Skeletal muscle tissue (tissue), 4 donors: Measurements from ENCODE around the gene ELMOD3. TPM values are rescaled to one million over a fixed set of nuclear protein-coding genes. Genes with fewer than 3 reads are reported as not detected.
A peak's percentile ranks its signal among the peaks of the same experiment; 100 is the strongest.
"Not testable (repeated sequence)": the region's sequence is repeated elsewhere in the genome, so short reads cannot be mapped to it uniquely, and the experiment has no call there.

Experiments
- H3K27ac ChIP-seq: one replicate; pipeline ENCODE4 v1.7.0; 2013; ENCODE audit warnings: mild to moderate bottlenecking, low read depth, low read length, inconsistent platforms
- H3K27me3 ChIP-seq, 3 donors: one replicate each; pipeline ENCODE4 v1.7.0; 2013; ENCODE audit warnings: low read length in 3 of 3; ENCODE audit not compliant: control insufficient read depth in 3 of 3, insufficient read depth in 3 of 3
- H3K36me3 ChIP-seq, 3 donors: one replicate each; pipeline ENCODE4 v1.7.0; 2013; ENCODE audit warnings: low read length in 3 of 3; ENCODE audit not compliant: control insufficient read depth in 3 of 3, insufficient read depth in 3 of 3
- H3K4me1 ChIP-seq, 3 donors: one replicate each; pipeline ENCODE4 v1.7.0; 2013; ENCODE audit warnings: low read length in 3 of 3, mild to moderate bottlenecking in 3 of 3; ENCODE audit not compliant: control insufficient read depth in 3 of 3, insufficient read depth in 3 of 3
- H3K4me3 ChIP-seq, 3 donors: one replicate each; pipeline ENCODE4 v1.7.0; 2013; ENCODE audit warnings: low read length in 3 of 3
- H3K9ac ChIP-seq, 3 donors: one replicate each; pipeline ENCODE4 v1.7.0; 2013; ENCODE audit warnings: low read length in 3 of 3, mild to moderate bottlenecking in 3 of 3, moderate library complexity in 2 of 3, low read depth in 1 of 3
- H3K9me3 ChIP-seq, 3 donors: one replicate each; pipeline ENCODE4 v1.7.0; 2013; ENCODE audit warnings: low read length in 3 of 3; ENCODE audit not compliant: control insufficient read depth in 3 of 3
- total RNA-seq: library from RNA; depleted of rRNA; stranded (reverse); fragments of >200 nt; gene quantifications from one replicate; pipeline ENCODE4 v1.2.3, GENCODE V29; 2014
- donor health status: Osteomylitis.

The ELMOD3 gene
- total RNA-seq = 8.9 TPM

GRCh38 chr2:85354286-85355072 lies at the start of gene ELMOD3, which contains the start of gene RETSAT:
ELMOD3 (plus strand) TSS chr2:85354769; CDS start chr2:85357199, 2,430 bp downstream.
RETSAT (minus strand) TSS chr2:85354528; CDS start chr2:85354507, 21 bp downstream.
- Histone ChIP-seq H3K4me3 (peak within 1 kb of the TSS; percentile 92 to 100 (median 100)), H3K27me3 (no peaks in the 10 kb centered on the region), H3K9ac (peak within 1 kb of the TSS; percentile 97 to 100 (median 98)), H3K9me3 (no peaks in the 10 kb centered on the region), H3K4me1 (peaks cover 29 to 42% (median 40%) of the 10 kb centered on the region in 3 donors), H3K27ac (peak within 1 kb of the TSS; percentile 83), H3K36me3 (peaks cover 37 to 45% (median 43%) of the 10 kb centered on the region in 3 donors)

- Histone ChIP-seq H3K4me3 (no peak overlapping the region), H3K9me3 (no peaks in the 10 kb centered on the region), H3K4me1 (peaks cover 5 to 13% (median 7%) of the 10 kb centered on the region in 3 donors), H3K36me3 (peaks cover 22 to 26% (median 24%) of the 10 kb centered on the region in 3 donors), H3K27me3 (no peaks in the 10 kb centered on the region), H3K27ac (no peak overlapping the region), H3K9ac (no peak overlapping the region)
Measured at GRCh38 chr2:85307527-85307897, 47.1 kb upstream of the ELMOD3 start.

DNA sequence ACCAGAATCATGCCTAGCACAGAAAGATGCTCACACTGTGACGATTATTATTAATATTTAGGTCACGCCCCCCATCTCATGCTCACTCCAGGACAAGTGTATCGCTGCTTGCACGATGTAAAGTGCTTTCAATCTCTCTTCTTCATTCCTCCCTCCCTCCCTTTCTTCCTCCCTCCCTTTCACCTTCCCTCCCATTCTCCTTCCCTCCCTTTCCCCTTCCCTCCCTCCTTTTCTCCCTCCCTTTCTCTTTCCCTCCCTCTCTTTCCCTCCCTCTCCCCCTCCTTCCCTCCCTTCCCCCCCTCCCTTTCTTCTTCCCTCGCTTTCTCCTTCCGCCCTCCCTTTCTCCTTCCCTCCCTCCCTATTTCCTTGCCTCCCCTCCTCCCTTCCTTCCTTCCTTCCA lies 46.4 kb upstream of the ELMOD3 start:
- Histone ChIP-seq H3K36me3 (peaks cover 20 to 24% (median 24%) of the 10 kb centered on the region in 3 donors), H3K4me1 (peaks cover 5 to 13% (median 7%) of the 10 kb centered on the region in 3 donors), H3K9me3 (no peaks in the 10 kb centered on the region), H3K4me3 (no peak overlapping the region), H3K9ac (no peak overlapping the region), H3K27ac (no peak overlapping the region), H3K27me3 (no peaks in the 10 kb centered on the region)

DNA sequence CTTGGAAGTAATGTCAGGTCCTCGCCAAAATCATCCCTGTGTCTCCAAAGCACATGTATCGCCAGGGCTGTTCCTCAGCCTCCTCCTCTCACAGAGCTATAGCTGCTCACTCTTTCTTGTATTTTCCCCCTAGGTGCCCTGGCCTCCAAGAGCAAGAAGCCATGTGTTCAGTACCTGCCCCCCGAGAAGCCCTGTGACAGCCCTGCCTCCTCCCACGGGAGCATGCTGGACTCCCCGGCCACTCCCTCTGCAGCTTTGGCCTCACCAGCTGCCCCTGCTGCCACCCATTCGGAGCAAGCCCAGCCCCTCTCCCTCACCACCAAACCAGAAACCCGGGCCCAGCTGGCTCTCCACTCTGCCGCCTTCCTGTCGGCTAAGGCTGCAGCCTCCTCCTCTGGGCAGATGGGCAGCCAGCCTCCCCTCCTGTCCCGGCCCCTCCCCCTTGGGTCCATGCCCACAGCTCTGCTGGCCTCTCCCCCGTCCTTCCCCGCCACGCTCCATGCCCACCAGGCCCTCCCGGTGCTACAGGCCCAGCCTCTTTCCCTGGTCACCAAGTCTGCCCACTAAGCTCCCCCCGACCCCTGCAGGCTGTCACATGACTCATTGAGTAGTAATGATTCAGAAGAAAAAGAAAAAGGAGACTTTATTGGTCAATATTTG lies 45.5 kb upstream of the ELMOD3 start:
- Histone ChIP-seq H3K4me3 (no peak overlapping the region), H3K9ac (no peak overlapping the region), H3K27me3 (no peaks in the 10 kb centered on the region), H3K27ac (no peak overlapping the region), H3K36me3 (peaks cover 20 to 22% (median 20%) of the 10 kb centered on the region in 3 donors), H3K9me3 (no peaks in the 10 kb centered on the region), H3K4me1 (peaks cover 5 to 13% (median 7%) of the 10 kb centered on the region in 3 donors)

DNA sequence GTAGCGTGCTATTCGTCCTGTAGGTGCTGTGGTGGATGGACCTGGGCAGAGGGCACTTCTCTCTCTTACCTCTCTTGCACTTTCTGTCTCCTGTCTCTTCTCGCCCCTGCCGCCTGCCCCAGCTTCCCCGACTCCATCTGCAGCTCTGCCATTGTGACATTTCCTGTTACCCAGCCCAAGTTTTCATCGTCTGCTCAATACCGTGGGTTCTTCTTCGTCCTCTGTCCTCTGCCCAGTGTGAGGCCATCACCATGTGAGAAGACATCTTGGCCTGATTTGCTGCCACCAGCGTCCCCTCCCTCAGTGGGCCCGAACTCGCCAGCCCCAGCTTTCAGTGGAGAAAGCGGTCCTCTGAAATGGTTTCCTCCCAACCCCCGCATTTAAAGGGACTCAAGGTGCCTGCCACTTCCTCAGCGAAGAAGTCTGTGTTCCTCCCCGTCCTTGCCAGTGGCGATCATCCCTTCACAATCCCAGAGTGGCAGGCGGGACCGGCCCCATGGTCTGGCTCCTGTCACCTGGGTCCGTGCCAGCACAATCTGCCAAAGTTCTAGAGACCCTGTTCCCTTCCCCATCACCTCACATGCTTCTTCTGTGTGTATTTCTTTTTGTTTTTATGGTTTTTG lies 44.8 kb upstream of the ELMOD3 start:
- Histone ChIP-seq H3K27me3 (no peaks in the 10 kb centered on the region), H3K9me3 (no peaks in the 10 kb centered on the region), H3K4me1 (peaks cover 5 to 16% (median 7%) of the 10 kb centered on the region in 3 donors), H3K4me3 (no peak overlapping the region), H3K36me3 (peaks cover 15 to 26% (median 19%) of the 10 kb centered on the region in 3 donors), H3K9ac (no peak overlapping the region), H3K27ac (no peak overlapping the region)

GRCh38 chr2:85310330-85310729 lies 44.2 kb upstream of the ELMOD3 start:
- H3K4me3 ChIP-seq = no peak overlapping the region
- H3K27me3 ChIP-seq = no peaks in the 10 kb centered on the region
- H3K4me1 ChIP-seq = peaks cover 5 to 16% (median 7%) of the 10 kb centered on the region in 3 donors
- no peaks in the 10 kb centered on the region for H3K9me3 ChIP-seq
- peaks cover 16 to 31% (median 20%) of the 10 kb centered on the region in 3 donors for H3K36me3 ChIP-seq
- no peak overlapping the region for H3K9ac ChIP-seq
- no peak overlapping the region for H3K27ac ChIP-seq

- Histone ChIP-seq H3K9me3 (no peaks in the 10 kb centered on the region), H3K27ac (no peak overlapping the region), H3K36me3 (peaks cover 11 to 29% (median 17%) of the 10 kb centered on the region in 3 donors), H3K27me3 (no peaks in the 10 kb centered on the region), H3K4me3 (no peak overlapping the region), H3K9ac (no peak overlapping the region), H3K4me1 (peaks cover 5 to 16% (median 7%) of the 10 kb centered on the region in 3 donors)
Measured at GRCh38 chr2:85312404-85312803, 42.2 kb upstream of the ELMOD3 start.

GRCh38 chr2:85314884-85315242 lies 39.7 kb upstream of the ELMOD3 start:
- H3K36me3 ChIP-seq = peaks cover 11 to 30% (median 12%) of the 10 kb centered on the region in 3 donors
- H3K4me1 ChIP-seq = peaks cover 0 to 8% (median 8%) of the 10 kb centered on the region in 3 donors
- H3K27ac ChIP-seq = no peak overlapping the region
- peak overlapping the region in 1 of 3 donors; percentile 8 for H3K9ac ChIP-seq
- no peak overlapping the region for H3K4me3 ChIP-seq
- no peaks in the 10 kb centered on the region for H3K27me3 ChIP-seq
- no peaks in the 10 kb centered on the region for H3K9me3 ChIP-seq

- not testable (repeated sequence) for H3K9me3 ChIP-seq, H3K27ac ChIP-seq, H3K27me3 ChIP-seq, H3K9ac ChIP-seq, H3K4me1 ChIP-seq, H3K4me3 ChIP-seq
- peaks cover 9 to 38% (median 17%) of the 10 kb centered on the region in 3 donors for H3K36me3 ChIP-seq
Measured at GRCh38 chr2:85315921-85316320, 38.6 kb upstream of the ELMOD3 start.
